ENCODE data around the gene RACK1. TPM values are rescaled to one million over a fixed set of nuclear protein-coding genes. Genes with fewer than 3 reads are reported as not detected.

Gene RACK1
- total RNA-seq, 1 donor from 2014 or later: 1,189 TPM

DNA sequence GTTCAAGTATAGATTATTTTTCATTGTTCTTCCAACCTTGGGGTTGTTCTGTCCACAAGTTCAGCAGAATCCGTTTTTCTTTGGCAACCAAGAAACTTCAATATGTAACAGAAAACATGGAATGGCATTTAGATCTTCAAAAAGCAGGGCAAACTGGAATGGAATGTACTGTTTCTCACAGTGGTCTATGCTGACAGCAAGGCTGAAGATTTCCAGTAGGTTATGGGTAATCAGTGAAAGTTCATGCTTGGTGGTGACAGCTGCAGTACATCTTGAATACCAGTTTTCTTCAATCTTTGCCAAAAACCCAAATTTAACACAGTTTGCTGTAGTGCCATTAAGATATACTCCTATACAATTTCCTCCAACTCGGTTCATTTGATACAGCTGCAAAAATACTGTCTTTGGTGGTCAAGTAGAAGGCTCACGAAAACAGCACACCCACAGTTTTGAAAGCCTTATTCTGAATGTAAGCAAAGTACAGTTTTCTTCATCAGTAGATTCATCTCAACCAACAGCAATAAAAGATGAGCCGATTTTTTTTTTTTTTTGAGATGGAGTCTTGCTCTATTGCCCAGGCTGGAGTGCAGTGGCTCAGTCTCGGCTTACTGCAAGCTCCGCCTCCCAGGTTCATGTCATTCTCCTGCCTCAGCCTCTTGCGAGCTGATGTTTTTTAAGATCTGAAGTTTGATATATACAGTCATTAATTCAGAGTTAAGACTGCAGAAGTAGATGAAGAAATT is 12.3 kb upstream of the RACK1 start:
- Mint-ChIP-seq H3K27ac (ENCODE audit: unreplicated experiment) (peak overlapping the region; percentile 62), H3K27me3 (ENCODE audit: low read depth) (no peaks in the 10 kb centered on the region), H3K4me1 (ENCODE audit: low read depth) (peaks cover 84% of the 10 kb centered on the region), H3K36me3 (ENCODE audit: low read depth) (peaks cover 17% of the 10 kb centered on the region), H3K9me3 (ENCODE audit: low read depth) (no peaks in the 10 kb centered on the region), H3K4me3 (ENCODE audit: unreplicated experiment) (no peak overlapping the region)
- TF ChIP-seq, protein P1, sequence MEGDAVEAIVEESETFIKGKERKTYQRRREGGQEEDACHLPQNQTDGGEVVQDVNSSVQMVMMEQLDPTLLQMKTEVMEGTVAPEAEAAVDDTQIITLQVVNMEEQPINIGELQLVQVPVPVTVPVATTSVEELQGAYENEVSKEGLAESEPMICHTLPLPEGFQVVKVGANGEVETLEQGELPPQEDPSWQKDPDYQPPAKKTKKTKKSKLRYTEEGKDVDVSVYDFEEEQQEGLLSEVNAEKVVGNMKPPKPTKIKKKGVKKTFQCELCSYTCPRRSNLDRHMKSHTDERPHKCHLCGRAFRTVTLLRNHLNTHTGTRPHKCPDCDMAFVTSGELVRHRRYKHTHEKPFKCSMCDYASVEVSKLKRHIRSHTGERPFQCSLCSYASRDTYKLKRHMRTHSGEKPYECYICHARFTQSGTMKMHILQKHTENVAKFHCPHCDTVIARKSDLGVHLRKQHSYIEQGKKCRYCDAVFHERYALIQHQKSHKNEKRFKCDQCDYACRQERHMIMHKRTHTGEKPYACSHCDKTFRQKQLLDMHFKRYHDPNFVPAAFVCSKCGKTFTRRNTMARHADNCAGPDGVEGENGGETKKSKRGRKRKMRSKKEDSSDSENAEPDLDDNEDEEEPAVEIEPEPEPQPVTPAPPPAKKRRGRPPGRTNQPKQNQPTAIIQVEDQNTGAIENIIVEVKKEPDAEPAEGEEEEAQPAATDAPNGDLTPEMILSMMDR (IDR thresholded peaks at IDR 0.05): no peak
- no peak for DNase-seq (ENCODE audit: low spot score)

DNA sequence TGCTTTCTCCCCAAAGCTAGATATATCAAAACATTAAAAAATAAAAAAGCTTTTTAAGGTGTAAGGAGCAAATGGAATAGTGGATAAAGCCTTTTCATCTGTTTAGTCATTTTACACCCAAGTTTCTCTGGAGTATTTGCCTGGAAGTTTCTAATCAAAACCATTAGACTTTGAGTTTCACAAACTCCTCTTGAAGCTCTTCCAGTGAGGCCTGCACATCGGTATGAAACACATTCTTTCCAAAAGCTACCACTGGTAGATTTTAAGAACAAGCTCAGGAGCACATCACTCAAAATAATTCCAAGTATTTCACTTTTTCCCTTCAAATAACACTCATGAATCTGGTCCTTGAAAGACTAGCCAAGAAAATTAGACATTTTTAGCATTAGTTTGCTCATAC is 11.6 kb upstream of the RACK1 start:
- no peaks in the 10 kb centered on the region for H3K9me3 Mint-ChIP-seq (ENCODE audit: low read depth)
- TF ChIP-seq, protein P1 (IDR thresholded peaks at IDR 0.05): no peak
- peaks cover 17% of the 10 kb centered on the region for H3K36me3 Mint-ChIP-seq (ENCODE audit: low read depth)
- no peak for DNase-seq (ENCODE audit: low spot score)
- peak overlapping the region; percentile 54 for H3K27ac Mint-ChIP-seq (ENCODE audit: unreplicated experiment)
- H3K4me3 Mint-ChIP-seq (ENCODE audit: unreplicated experiment): no peak overlapping the region
- H3K27me3 Mint-ChIP-seq (ENCODE audit: low read depth): no peaks in the 10 kb centered on the region
- H3K4me1 Mint-ChIP-seq (ENCODE audit: low read depth): peaks cover 84% of the 10 kb centered on the region

DNA sequence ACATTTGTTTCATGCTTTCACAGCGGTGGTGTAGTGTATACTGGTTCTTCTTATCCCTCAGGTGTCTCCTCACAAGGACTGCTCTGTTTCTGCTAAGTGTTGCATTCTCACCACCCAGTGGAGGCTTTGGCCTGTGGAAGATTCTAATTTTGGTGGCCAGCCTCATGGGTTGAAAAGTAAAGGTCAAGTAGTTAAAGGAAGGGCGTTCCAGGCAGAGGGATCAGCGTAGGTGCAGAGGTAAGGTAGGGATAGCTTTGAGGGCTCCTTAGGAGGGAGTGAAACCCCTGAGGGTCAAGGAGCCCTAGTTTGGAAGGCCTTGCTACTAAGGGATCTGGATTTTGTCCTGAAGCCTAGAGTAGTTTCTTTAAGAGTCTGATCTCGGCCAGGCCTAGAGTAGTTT is 4.6 kb upstream of the RACK1 start:
- no peak for DNase-seq (ENCODE audit: low spot score)
- no peaks in the 10 kb centered on the region for H3K9me3 Mint-ChIP-seq (ENCODE audit: low read depth)
- TF ChIP-seq, protein P1 (IDR thresholded peaks at IDR 0.05): no peak
- H3K27ac Mint-ChIP-seq (ENCODE audit: unreplicated experiment): peak overlapping the region; percentile 97
- no peaks in the 10 kb centered on the region for H3K27me3 Mint-ChIP-seq (ENCODE audit: low read depth)
- H3K36me3 Mint-ChIP-seq (ENCODE audit: low read depth): peaks cover 6% of the 10 kb centered on the region
- peaks cover 60% of the 10 kb centered on the region for H3K4me1 Mint-ChIP-seq (ENCODE audit: low read depth)
- H3K4me3 Mint-ChIP-seq (ENCODE audit: unreplicated experiment): peak overlapping the region; percentile 94

DNA sequence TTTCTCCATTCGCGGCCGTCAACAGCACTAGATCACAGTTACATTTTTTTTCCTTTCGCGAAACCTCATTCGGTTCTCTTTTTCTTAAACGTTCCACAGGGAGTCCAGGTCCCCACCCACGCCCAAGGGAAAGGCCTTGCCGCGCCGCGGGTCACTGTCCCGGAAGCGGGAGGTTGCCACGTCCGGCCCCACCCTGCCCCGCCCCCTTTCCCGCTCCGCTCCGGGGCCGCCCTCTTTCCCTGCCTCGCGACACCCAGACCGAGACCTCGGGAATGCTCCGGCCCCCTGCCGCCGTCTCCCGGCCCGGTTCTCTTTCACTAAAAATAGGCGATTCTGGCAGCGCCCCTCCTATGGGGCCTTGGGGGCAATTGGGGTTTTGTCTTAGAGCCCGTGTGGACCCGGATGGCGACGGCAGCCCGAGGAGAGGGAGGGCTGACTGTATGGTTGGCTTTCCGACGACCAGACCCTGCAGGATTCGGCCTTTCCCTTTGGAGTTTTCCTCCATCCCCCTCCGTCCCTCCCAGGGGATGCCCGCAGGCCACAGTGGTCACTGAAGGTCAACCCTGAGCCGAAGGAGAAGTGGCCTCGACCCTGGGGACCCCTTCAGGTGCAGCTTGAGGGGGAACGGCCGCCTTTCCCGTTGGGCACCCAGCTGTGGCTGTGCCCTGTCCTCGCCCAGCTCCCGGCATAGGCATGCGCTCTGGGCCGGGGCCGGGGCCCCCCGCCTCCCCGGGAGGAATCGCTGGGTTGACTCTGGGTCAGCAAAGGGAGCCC is 2.8 kb upstream of the RACK1 start:
- Mint-ChIP-seq H3K9me3 (ENCODE audit: low read depth) (no peaks in the 10 kb centered on the region), H3K4me3 (ENCODE audit: unreplicated experiment) (peak overlapping the region; percentile 94), H3K4me1 (ENCODE audit: low read depth) (peaks cover 66% of the 10 kb centered on the region), H3K36me3 (ENCODE audit: low read depth) (peaks cover 15% of the 10 kb centered on the region), H3K27ac (ENCODE audit: unreplicated experiment) (peak overlapping the region; percentile 97), H3K27me3 (ENCODE audit: low read depth) (no peaks in the 10 kb centered on the region)
- TF ChIP-seq, protein P1 (IDR thresholded peaks at IDR 0.05): peak; percentile 32
- DNase-seq (ENCODE audit: low spot score): peak; percentile 96

DNA sequence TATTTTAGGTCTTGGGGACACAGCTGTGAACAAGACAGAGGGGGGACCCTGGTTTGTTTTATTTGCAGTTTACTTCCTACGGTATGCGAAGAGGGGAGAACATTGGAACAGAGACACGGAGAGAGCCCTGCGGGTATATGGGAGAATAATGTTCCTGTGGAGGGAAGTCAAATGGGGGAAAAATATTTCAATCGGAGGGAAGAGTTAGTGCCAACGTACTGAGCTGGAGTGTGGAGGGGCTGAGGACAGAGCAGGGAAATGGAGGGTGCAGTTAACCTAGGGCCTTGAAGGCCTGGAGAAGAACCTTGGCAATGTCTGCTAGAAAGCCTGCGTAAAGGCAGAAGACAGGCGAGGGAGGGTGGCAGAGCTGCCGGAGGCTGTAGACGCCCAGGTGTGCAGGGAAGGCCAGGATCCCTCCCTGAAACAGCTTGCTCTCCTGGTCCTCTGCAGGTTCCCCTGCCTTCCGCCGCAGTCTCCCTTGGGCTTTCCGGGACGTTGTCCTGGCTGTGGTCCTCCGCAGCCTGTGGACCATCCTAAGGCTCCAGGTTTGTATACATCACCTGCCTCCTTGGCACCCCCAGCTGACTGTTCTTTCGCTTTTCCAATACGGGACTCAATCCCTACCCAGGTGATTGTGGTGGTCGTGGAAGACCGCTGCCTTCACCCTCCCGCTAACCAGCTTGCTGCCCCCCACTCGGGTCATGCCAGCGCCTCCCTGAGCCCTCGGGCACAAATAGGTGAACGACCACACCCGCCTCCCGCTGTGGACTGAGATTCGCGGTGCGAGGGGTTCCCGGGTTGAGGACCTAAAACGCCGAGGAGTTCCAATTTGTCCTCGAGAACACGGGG is 1.9 kb upstream of the RACK1 start:
- no peaks in the 10 kb centered on the region for H3K27me3 Mint-ChIP-seq (ENCODE audit: low read depth)
- no peak for DNase-seq (ENCODE audit: low spot score)
- H3K27ac Mint-ChIP-seq (ENCODE audit: unreplicated experiment): peak overlapping the region; percentile 97
- H3K9me3 Mint-ChIP-seq (ENCODE audit: low read depth): no peaks in the 10 kb centered on the region
- H3K4me3 Mint-ChIP-seq (ENCODE audit: unreplicated experiment): peak overlapping the region; percentile 94
- peaks cover 16% of the 10 kb centered on the region for H3K36me3 Mint-ChIP-seq (ENCODE audit: low read depth)
- TF ChIP-seq, protein P1 (IDR thresholded peaks at IDR 0.05): no peak
- peaks cover 66% of the 10 kb centered on the region for H3K4me1 Mint-ChIP-seq (ENCODE audit: low read depth)

Measured in chondrocyte (in vitro differentiated cells).